SU-DHL-6 (cell line): ENCODE data around the gene PGGHG.

ENCODE experiments used
- H2AFZ ChIP-seq: fragments of 200-600 bp; sonication (generic); 2 replicates; pipeline ENCODE4 v1.6.1; 2014; ENCODE audit warnings: low read depth, mild to moderate bottlenecking, moderate library complexity, mixed read lengths, antibody characterized with exemption, low read length; ENCODE audit not compliant: severe bottlenecking
- H3F3A ChIP-seq: fragments of 200-600 bp; shearing (Covaris generic); 2 replicates; pipeline ENCODE4 v1.6.0; 2016; ENCODE audit warnings: antibody characterized with exemption, mild to moderate bottlenecking; ENCODE audit not compliant: insufficient read depth
- H3K27ac ChIP-seq: fragments of 200-600 bp; sonication (generic); 2 replicates; pipeline ENCODE4 v1.5.1; 2016; ENCODE audit warnings: low read depth, mild to moderate bottlenecking, low read length, moderate library complexity, mixed read lengths
- H3K27me3 ChIP-seq: fragments of 200-600 bp; sonication (generic), shearing (Covaris generic); 2 replicates; pipeline ENCODE4 v1.6.0; 2014; ENCODE audit warnings: mild to moderate bottlenecking, low read length
- H3K36me3 ChIP-seq: fragments of 200-600 bp; sonication (generic); 2 replicates; pipeline ENCODE4 v1.6.1; 2014; ENCODE audit warnings: mild to moderate bottlenecking, low read length, mixed read lengths
- H3K4me2 ChIP-seq: fragments of 300-600, 200-600 bp; shearing (Covaris generic), sonication (generic); 2 replicates; pipeline ENCODE4 v1.6.0; 2014; ENCODE audit warnings: low read length, low read depth, mild to moderate bottlenecking; ENCODE audit not compliant: poor library complexity, severe bottlenecking
- H3K4me3 ChIP-seq: fragments of 200-600 bp; sonication (generic); 2 replicates; pipeline ENCODE4 v1.5.1; 2014; ENCODE audit warnings: antibody characterized with exemption, low read length, mild to moderate bottlenecking, mixed read lengths; ENCODE audit not compliant: insufficient read depth, poor library complexity, severe bottlenecking
- H3K79me2 ChIP-seq: fragments of 200-600 bp; sonication (generic); 2 replicates; pipeline ENCODE4 v1.6.1; 2014; ENCODE audit warnings: mild to moderate bottlenecking, low read length, moderate library complexity; ENCODE audit not compliant: insufficient read depth
- H3K9ac ChIP-seq: fragments of 200-600 bp; sonication (generic); 2 replicates; pipeline ENCODE4 v1.7.0; 2014; ENCODE audit warnings: mild to moderate bottlenecking, low read length
- H3K9me2 ChIP-seq: fragments of 200-600 bp; sonication (generic); replicated peaks from 2 replicates; pipeline ENCODE4 v1.6.1; 2014; ENCODE audit warnings: low read length; ENCODE audit not compliant: insufficient read depth
- H3K9me3 ChIP-seq: fragments of 200-600 bp; sonication (generic); 2 replicates; pipeline ENCODE4 v1.6.1; 2014; ENCODE audit warnings: low read length, mixed read lengths; ENCODE audit not compliant: insufficient read depth
- H4K20me1 ChIP-seq: fragments of 200-600 bp; sonication (generic); 2 replicates; pipeline ENCODE4 v1.6.1; 2014; ENCODE audit warnings: low read depth, mild to moderate bottlenecking, antibody characterized with exemption, low read length, moderate library complexity, mixed read lengths
- CTCF ChIP-seq: fragments of 200-600 bp; sonication (generic); IDR thresholded peaks from one replicate; pipeline ENCODE4 v1.5.1; 2017; ENCODE audit warnings: antibody characterized with exemption, mild to moderate bottlenecking, low read length, moderate library complexity; ENCODE audit not compliant: insufficient read depth, poor library complexity, severe bottlenecking
- EZH2phosphoT487 ChIP-seq: fragments of 200-600 bp; sonication (generic), shearing (Covaris generic); conservative IDR thresholded peaks from 2 replicates; pipeline ENCODE4 v1.6.1; 2018; ENCODE audit warnings: mild to moderate bottlenecking, antibody characterized with exemption, low read length, moderate library complexity, mixed read lengths

Gene PGGHG

GRCh38 chr11:299081-299891 lies 10.4 kb downstream of the PGGHG start, which contains the start of gene IFITM5:
Gene IFITM5, minus strand, starts transcription at chr11:299526. Its CDS starts 36 bp downstream, at chr11:299490.
- no peak within 1 kb of the TSS for H3K9ac ChIP-seq

GRCh38 chr11:299951-300735 lies 11.2 kb downstream of the PGGHG start:
- no peak overlapping the region for H3K27ac ChIP-seq
- H3K9me2 ChIP-seq: no peaks in the 10 kb centered on the region
- H3F3A ChIP-seq: no peaks in the 10 kb centered on the region; the same call in 1 of the 2 replicates
- H3K4me2 ChIP-seq: no peak overlapping the region
- no peaks in the 10 kb centered on the region for H3K27me3 ChIP-seq
- H2AFZ ChIP-seq: no peak overlapping the region
- no peak overlapping the region for H3K4me3 ChIP-seq
- H3K9me3 ChIP-seq: no peaks in the 10 kb centered on the region
- no peak overlapping the region for H3K9ac ChIP-seq
- TF ChIP-seq EZH2phosphoT487: no peak
- no peak for TF ChIP-seq CTCF
- H3K79me2 ChIP-seq: no peaks in the 10 kb centered on the region
- H4K20me1 ChIP-seq: no peaks in the 10 kb centered on the region
- H3K36me3 ChIP-seq: no peaks in the 10 kb centered on the region

More at GRCh38 chr11:299081-299891, 10.4 kb downstream of the PGGHG start, which contains the start of gene IFITM5:
- Histone ChIP-seq H3K4me3 (no peak within 1 kb of the TSS), H3K27ac (no peak within 1 kb of the TSS), H3K36me3 (no peaks in the 10 kb centered on the region), H3K27me3 (no peaks in the 10 kb centered on the region), H3F3A (no peaks in the 10 kb centered on the region; the same call in 1 of the 2 replicates), H3K4me2 (no peak within 1 kb of the TSS), H3K79me2 (no peaks in the 10 kb centered on the region), H2AFZ (no peak within 1 kb of the TSS), H3K9me3 (no peaks in the 10 kb centered on the region), H4K20me1 (no peaks in the 10 kb centered on the region), H3K9me2 (no peaks in the 10 kb centered on the region)
- TF ChIP-seq CTCF (no peak), EZH2phosphoT487 (no peak)

- H2AFZ ChIP-seq: no peak overlapping the region
- H3F3A ChIP-seq: no peaks in the 10 kb centered on the region; the same call in 1 of the 2 replicates
- no peaks in the 10 kb centered on the region for H3K9me2 ChIP-seq
- no peak overlapping the region for H3K9ac ChIP-seq
- no peaks in the 10 kb centered on the region for H3K9me3 ChIP-seq
- H3K4me2 ChIP-seq: no peak overlapping the region
- H3K27ac ChIP-seq: no peak overlapping the region
- H3K79me2 ChIP-seq: no peaks in the 10 kb centered on the region
- TF ChIP-seq CTCF (no peak), EZH2phosphoT487 (no peak)
- no peaks in the 10 kb centered on the region for H3K27me3 ChIP-seq
- H3K36me3 ChIP-seq: no peaks in the 10 kb centered on the region
- no peak overlapping the region for H3K4me3 ChIP-seq
- no peaks in the 10 kb centered on the region for H4K20me1 ChIP-seq
Measured at GRCh38 chr11:303363-303762, 14.4 kb downstream of the PGGHG start.
